KBM-7 (cell line): ENCODE data around the gene RAB6D.
"Not testable (repeated sequence)": the region's sequence is repeated elsewhere in the genome, so short reads cannot be mapped to it uniquely, and the experiment has no call there.

Experiments
- DNase-seq: peaks from one replicate; pipeline ENCODE4 v3.0.0-alpha.2; 2015
- in situ Hi-C: fragments of 300-500 bp; cut with MboI; formaldehyde crosslinking; loops from 2 replicates; pipeline ENCODE4 v1.14.3; 2020; ENCODE audit warnings: low sequenced_read_pairs, low pct_unique_long_range_greater_than_20kb, mixed read lengths

The RAB6D gene

GRCh38 chr2:131363703-131364186, at the start of gene RAB6D:
RAB6D (minus strand) TSS chr2:131364168; CDS start chr2:131363720, 448 bp downstream.
- peak; percentile 14 for DNase-seq
- in situ Hi-C loops, result loop anchor here (25.0 kb wide), 1 partner anchor 1076 kb away; no protein-coding TSS in a partner anchor

- peak; percentile 79 for DNase-seq
- in situ Hi-C loops, result no loop called here
These were observed 49.3 kb upstream of the RAB6D start for GRCh38 chr2:131413148-131413747.

GRCh38 chr2:131410173-131410572, 46.2 kb upstream of the RAB6D start:
- in situ Hi-C loops, result no loop called here
- no peak for DNase-seq

GRCh38 chr2:131408778-131409177, 44.8 kb upstream of the RAB6D start:
- no peak for DNase-seq
- in situ Hi-C loops, result no loop called here

- no peak for DNase-seq
- in situ Hi-C loops, result no loop called here
These were observed 44.2 kb upstream of the RAB6D start for GRCh38 chr2:131408207-131408606.

GRCh38 chr2:131404753-131405152, 40.8 kb upstream of the RAB6D start:
- in situ Hi-C loops, result no loop called here
- DNase-seq, result no peak

GRCh38 chr2:131402320-131403039, 38.5 kb upstream of the RAB6D start:
- DNase-seq, result no peak
- in situ Hi-C loops, result no loop called here

- DNase-seq, result no peak
- in situ Hi-C loops, result no loop called here
These were observed 36.9 kb upstream of the RAB6D start for GRCh38 chr2:131400849-131401248.

- DNase-seq, in situ Hi-C loops: not testable (repeated sequence)
These were observed 36.5 kb upstream of the RAB6D start for GRCh38 chr2:131400441-131400840.

- in situ Hi-C loops, result not testable (repeated sequence)
These were observed 32.2 kb upstream of the RAB6D start for GRCh38 chr2:131396209-131396608.

GRCh38 chr2:131395024-131395645, 31.2 kb upstream of the RAB6D start:
- DNase-seq, in situ Hi-C loops: not testable (repeated sequence)

More at GRCh38 chr2:131396209-131396608, 32.2 kb upstream of the RAB6D start:
- DNase-seq, result not testable (repeated sequence)

GRCh38 chr2:131394147-131394931, 30.4 kb upstream of the RAB6D start:
- in situ Hi-C loops, result no loop called here
- no peak for DNase-seq

- in situ Hi-C loops, DNase-seq: not testable (repeated sequence)
These were observed 28.0 kb upstream of the RAB6D start for GRCh38 chr2:131391953-131392352.

- in situ Hi-C loops, DNase-seq: not testable (repeated sequence)
These were observed 27.5 kb upstream of the RAB6D start for GRCh38 chr2:131391471-131391870.

- in situ Hi-C loops, DNase-seq: not testable (repeated sequence)
These were observed 26.6 kb upstream of the RAB6D start for GRCh38 chr2:131390495-131391130.

- DNase-seq, result no peak
These were observed 25.7 kb upstream of the RAB6D start for GRCh38 chr2:131389657-131390056.

GRCh38 chr2:131388834-131389233, 24.9 kb upstream of the RAB6D start:
- in situ Hi-C loops, DNase-seq: not testable (repeated sequence)

More at GRCh38 chr2:131389657-131390056, 25.7 kb upstream of the RAB6D start:
- in situ Hi-C loops, result no loop called here

- DNase-seq, result not testable (repeated sequence)
- in situ Hi-C loops, result loop anchor here (25.0 kb wide), 1 partner anchor 1086 kb away; no protein-coding TSS in a partner anchor
These were observed 9.1 kb upstream of the RAB6D start for GRCh38 chr2:131373111-131373510.

GRCh38 chr2:131369954-131370353, 6.0 kb upstream of the RAB6D start:
- no peak for DNase-seq
- in situ Hi-C loops, result loop anchor here (25.0 kb wide), 1 partner anchor 1083 kb away; no protein-coding TSS in a partner anchor
